LNCaP clone FGC (cell line): ENCODE data around the gene ECHDC1.

Experiments used
- DNase-seq: peaks from one replicate; pipeline ENCODE4 v3.0.0-alpha.2; 2011; ENCODE audit warnings: low read depth
- H3K4me3 ChIP-seq: 2 replicates; pipeline ENCODE4 v1.5.1; 2011; ENCODE audit warnings: mild to moderate bottlenecking, low read depth, low read length, control low read depth
- TF ChIP-seq, protein P1 (sequence below): IDR thresholded peaks from 2 replicates; pipeline ENCODE4 v1.5.1; 2012; ENCODE audit warnings: mild to moderate bottlenecking; ENCODE audit not compliant: control insufficient read depth, insufficient read depth; ENCODE audit errors: extremely low read depth

The ECHDC1 gene

DNA sequence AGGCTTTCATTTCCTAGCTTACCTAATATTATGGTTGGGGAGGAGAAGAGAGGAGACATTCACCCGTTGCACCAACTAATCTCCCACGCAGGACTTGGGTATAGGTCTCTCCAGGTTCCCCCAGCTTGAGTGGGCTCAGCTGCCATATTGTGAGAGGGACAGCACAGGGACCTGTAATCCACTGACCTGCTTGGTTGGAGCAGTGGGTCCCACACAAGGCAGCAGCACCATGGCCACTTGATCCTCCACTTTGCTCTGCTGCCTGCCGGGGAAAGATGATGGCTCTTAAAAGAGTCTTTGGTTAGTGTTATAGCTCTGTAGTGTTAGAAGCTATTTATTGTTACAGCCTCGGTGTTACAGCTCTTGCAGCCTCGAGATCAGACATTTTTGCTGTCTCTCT, 22.5 kb upstream of the ECHDC1 start:
- DNase-seq: no peak
- TF ChIP-seq, protein P1, sequence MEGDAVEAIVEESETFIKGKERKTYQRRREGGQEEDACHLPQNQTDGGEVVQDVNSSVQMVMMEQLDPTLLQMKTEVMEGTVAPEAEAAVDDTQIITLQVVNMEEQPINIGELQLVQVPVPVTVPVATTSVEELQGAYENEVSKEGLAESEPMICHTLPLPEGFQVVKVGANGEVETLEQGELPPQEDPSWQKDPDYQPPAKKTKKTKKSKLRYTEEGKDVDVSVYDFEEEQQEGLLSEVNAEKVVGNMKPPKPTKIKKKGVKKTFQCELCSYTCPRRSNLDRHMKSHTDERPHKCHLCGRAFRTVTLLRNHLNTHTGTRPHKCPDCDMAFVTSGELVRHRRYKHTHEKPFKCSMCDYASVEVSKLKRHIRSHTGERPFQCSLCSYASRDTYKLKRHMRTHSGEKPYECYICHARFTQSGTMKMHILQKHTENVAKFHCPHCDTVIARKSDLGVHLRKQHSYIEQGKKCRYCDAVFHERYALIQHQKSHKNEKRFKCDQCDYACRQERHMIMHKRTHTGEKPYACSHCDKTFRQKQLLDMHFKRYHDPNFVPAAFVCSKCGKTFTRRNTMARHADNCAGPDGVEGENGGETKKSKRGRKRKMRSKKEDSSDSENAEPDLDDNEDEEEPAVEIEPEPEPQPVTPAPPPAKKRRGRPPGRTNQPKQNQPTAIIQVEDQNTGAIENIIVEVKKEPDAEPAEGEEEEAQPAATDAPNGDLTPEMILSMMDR: no peak

DNA sequence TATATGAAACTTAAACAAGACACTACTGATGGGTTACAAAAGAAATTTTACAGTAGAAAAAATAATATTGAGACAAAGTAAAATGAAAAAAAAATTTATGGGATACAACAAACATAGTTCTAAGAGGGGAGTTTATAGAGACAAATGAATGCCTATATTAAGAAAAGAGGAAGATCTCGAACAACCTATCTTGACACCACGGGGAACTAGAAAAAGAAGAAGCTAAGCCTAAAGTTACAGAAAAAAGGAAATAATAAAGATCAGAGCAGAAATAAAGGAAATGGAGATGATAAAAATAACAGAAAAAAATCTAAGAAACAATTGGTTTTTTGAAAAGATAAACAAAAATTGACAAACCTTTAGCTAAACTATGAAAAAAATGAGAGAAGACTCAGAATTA, 9.1 kb upstream of the ECHDC1 start:
- TF ChIP-seq, protein P1: no peak
- no peak overlapping the region for H3K4me3 ChIP-seq
- no peak for DNase-seq

More for the DNA sequence above, 22.5 kb upstream of the ECHDC1 start:
- H3K4me3 ChIP-seq: no peak overlapping the region

DNA sequence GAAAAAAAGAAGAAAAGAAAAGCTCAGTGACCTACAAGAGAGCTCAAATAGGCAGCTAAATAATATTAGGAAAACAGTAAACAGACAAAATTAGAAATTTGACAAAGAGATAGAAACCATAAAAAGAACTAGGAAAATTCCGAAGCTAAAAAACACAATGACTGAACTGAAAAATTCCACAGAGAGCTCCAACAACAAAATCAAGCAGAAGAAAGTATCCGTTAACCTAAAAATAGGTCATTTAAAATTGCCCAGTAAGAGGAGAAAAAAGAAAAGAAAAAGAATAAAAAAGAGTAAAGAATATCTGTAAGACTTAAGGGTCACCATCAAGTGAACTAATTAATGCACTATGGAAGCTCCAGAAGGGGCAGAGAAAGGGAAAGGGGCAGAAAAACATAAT, 6.6 kb upstream of the ECHDC1 start:
- H3K4me3 ChIP-seq: no peak overlapping the region
- TF ChIP-seq, protein P1: no peak
- DNase-seq: no peak

DNA sequence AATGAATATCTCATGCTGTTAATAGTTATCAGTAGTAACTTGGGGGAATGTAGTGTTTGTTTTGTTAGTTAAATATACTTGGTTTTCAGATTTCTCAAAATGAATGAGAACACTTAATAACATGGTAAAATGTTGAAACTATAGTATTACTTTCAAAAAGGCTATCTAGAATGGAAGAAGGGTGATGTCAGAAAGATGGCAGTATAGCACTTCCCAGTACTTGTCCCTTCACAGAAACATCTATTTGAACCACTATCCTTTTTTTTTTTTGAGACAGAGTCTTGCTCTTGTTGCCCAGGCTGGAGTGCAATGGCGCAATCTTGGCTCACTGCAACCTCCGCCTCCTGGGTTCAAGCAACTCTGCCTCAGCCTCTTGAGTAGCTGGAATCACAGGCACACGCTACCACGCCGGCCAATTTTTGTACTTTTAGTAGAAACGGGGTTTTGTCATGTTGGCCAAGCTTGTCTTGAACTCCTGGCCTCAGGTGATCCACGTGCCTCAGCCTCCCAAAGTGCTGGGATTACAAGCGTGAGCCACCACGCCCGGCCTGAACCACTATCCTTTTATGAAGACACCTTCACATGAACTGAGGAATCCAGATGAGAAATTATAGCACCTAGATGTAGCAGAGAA, 4.7 kb upstream of the ECHDC1 start:
- H3K4me3 ChIP-seq: no peak overlapping the region
- TF ChIP-seq, protein P1: no peak
- DNase-seq: no peak

DNA sequence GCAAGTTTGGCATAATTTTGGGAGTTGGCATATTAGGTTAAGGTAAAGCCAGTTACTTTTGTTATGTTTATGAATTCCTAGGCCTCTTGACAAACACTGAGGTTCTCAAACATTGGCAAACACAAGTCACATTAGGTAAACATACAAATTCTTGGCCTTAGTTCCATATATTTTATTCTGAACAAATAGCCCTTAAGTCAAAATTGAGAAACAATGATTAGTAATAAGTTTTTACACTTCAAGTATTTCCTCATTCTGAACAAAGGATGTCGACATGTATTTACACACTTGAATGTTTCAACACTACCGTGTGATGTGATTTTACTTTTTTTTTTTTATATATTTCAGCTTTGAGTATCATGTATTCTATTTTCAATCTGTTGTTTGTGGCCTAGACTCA, 3.8 kb upstream of the ECHDC1 start:
- DNase-seq: peak; percentile 78
- H3K4me3 ChIP-seq: no peak overlapping the region
- TF ChIP-seq, protein P1: no peak

DNA sequence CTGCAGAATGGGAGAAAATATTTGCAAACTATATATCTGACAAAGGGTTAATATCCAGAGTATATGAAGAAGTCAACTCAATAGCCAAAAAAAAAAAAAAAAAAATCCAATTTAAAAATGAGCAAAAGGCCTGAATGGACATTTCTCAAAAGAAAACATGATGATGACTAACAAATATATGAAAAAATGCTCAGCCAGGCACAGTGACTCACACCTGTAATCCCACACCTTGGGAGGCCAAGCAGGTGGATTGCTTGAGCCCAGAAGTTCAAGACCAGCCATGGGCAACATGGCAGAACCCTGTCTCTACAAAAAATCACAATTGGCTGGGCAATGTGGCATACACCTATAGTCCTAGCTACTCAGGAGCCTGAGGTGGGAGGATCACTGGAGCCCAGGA, 2.1 kb upstream of the ECHDC1 start:
- no peak for DNase-seq
- TF ChIP-seq, protein P1: no peak
- H3K4me3 ChIP-seq: no peak overlapping the region

DNA sequence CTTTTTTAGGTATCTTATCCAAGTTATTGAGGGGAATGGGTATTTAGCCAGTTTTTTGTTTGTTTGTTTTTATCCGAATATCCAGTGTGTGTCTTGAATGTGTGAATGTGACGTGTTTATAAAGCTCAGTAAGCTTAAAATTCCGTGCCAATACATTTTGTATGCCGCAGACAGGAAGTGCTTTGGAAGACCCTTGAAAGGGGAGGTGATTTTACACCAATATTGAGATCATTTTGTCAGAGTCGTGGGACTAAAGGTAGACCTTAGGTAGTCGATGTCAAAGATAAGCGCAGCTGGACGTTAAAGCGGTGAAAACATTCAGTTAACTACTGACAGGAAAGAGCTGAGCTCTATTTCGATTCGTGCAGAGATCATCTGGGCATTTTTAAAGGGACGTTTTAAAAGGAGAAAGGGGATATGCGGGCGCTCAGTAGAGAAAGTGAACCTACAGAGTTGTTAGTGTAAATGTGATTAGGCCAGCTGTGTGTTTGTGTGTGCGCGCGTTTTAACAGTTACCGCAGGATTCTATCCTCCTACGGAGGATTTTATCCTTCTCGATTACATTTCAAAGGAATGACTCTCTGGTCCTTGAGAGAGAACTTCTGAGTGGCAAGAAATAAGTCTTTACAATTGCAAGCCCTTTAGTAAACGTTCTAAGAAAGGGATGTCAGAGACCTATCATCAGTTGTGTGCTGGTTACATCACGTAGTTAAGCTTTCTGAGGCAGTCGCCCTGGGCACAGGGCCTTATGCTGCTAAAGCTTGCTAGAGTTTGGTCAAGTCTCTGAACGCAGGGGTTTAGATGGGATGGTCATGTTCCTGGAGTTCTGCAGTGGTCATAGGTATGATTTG, 625 bp upstream of the ECHDC1 start:
- TF ChIP-seq, protein P1: no peak
- DNase-seq: no peak
- H3K4me3 ChIP-seq: peak overlapping the region; percentile 37
